Measurements from ENCODE around the gene ANO4.

DNA sequence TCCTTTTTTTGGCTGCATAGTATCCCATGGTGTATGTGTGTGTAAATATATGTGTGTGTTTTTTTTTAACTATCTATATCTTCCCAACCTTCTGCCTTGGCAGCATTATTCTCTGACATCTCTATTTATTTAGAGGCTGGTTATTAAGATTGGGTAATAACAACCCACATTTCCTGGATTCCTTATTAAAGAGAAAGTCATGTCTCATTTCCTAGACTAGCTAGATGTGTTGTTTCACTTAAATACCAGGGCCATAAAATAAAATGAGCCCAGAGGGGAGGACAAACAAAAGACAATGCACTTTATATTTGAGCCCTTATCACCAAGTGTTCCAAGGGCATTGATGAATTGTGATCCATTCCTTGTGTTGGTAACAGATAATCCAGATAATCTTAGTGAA lies 246.4 kb downstream of the ANO4 start:
- TF ChIP-seq POLR2AphosphoS5 (IDR thresholded peaks at IDR 0.05; ENCODE audit: borderline replicate concordance, low read depth, low read length): no peak
- no peak for TF ChIP-seq EZH2 (IDR thresholded peaks at IDR 0.05)
- TF ChIP-seq FOXP2 (optimal IDR thresholded peaks at IDR 0.05; ENCODE audit: control extremely low read depth, extremely low read length, insufficient read depth): no peak
